ENCODE data around the gene CRB2.

CRB2 gene

DNA sequence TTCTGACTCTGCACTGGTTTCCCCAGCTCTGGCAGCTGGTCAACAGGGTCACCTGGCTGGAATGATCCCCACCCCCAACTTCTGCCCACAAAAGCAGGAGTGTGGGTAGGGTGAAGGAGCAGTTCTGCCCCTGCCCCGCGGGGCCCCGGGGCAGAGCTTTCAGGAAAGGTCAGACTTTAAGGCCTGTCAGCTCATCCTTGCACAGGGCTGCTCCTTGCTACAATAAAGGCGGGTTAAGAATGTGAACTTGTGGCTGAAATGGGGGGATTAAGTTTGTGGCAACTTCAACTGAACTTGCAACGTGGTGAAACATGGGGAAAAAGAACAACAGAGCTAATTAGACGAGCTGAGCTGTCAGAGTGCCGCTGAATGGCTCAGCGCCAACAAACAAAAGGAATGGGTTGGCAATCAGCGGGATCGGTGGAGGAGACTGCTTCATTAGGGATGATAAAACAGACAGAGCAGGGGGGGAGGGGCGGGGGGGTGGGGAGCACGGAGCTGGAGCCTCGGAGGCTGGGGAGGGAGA, 50.8 kb downstream of the CRB2 start:
- DNase-seq (ENCODE audit: low read depth), result no peak

DNA sequence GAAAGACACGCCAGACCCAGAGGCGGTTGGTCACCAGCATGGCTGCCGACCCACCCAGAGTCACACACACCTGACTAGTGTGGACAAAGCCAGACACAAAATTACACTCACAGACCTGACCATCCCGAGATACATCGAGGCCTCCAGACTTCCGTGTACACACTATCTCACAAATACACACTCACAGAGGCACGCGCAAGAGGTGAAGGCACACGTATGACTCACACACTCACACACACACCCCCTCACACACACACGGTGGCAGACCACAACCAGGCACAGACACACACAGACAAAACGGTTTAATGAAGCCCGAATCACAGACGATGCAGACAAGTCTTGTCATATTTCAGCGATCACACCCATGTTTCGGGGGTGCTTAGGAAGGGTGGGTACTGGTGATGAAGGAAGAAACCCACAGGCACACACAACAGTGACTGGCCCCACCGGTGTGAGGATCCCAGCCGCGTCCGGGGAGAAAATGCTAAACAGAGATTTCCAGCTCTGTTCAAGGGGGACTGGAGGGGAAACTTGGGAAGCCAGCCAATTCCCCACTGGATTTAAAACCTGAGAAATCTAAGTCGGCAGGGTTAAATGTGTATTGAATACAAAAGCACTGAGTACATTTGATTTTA, 51.3 kb downstream of the CRB2 start:
- no peak for DNase-seq (ENCODE audit: low read depth)

DNA sequence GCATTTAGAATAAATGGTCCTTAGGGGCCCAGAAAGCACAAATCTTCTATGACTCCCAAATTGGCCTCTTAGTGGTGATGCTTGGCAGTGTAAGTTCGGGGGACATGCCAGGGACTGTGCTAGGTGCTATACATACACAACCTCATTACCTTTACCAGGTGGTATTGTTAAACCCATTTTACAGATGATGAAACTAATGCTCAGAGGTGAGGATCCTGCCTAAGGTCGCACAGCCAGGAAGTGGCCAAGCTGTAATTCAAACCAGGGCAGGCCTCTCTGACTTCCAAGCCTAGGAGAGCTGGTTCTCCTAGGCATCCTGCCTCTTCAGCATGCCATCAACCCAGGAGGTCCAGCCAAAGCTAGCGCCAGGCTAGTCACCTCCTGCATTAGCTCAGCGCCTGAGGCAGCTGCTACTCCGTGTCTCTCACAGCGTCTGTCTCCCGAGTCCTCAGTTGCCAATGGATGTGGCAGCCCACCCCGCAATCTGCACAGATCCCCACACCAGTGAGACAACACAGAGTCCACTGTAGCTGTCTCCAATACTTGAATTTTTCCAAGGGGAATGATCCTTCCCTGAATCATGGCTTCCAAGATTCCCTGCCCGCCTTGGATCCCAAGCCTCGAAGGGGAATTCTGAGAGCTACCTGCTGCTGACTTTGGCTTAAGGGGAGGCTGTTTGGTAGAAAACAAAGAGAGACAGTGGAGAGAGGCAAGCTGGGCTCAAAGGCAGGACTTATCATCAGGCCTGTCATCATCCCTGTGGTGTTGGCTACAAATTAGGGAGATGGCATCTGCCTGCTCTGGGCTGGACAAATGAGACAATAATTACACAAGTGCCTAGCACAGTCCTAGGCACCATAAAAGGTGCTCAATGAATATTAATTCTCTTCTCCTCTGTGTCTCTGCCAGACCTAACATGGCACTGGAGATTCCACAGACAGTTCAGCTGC, 52.6 kb downstream of the CRB2 start:
- DNase-seq (ENCODE audit: low read depth), result no peak

DNA sequence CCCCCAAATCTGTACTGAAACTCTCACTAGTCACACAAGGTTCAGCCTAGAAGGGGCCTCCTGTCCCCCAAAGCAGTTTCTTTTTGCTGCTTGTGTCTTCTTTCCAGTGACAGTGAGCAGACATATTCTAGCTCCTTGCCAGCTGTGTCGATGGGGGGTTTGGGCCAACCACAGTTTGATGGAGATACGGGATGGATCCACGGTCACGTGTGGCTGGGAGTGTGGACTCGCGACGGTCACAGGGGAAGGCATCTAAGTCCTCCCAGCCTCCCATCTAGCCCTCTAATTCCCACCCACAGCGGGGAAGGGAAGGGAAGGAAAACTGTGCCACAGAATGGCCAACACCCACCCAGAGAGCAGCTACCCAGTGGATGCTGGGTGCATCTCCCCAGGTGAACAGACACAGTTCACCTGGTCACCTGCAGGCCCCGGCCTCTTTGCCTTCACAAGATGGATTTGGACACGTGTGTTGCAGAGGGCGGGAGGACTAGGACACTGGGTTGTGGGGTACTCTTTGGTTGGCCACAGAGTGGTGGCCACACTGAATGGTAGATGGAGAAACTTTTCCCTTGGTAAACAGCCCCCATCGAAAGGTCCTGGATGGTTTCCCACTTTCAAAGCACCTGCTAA, 54.4 kb downstream of the CRB2 start:
- no peak for DNase-seq (ENCODE audit: low read depth)

DNA sequence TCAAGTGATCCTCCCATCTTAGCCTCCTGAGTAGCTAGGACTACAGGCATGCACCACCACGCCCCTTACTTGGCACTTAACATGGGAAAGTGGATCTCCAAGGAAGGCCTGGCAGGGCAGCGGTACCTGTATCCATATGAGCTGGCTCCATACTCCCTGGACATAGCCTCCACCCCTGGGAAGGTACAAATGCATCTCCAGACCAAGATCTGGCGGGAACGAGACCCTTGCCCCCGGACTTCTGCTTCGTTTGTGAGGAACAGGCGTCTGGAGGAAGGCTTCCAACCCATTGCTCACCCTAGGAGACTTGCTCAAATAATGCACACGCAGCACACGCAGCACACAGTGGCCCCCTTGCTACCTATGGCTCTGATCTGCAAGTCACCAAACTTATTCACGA, 55.2 kb downstream of the CRB2 start:
- DNase-seq (ENCODE audit: low read depth), result no peak

DNA sequence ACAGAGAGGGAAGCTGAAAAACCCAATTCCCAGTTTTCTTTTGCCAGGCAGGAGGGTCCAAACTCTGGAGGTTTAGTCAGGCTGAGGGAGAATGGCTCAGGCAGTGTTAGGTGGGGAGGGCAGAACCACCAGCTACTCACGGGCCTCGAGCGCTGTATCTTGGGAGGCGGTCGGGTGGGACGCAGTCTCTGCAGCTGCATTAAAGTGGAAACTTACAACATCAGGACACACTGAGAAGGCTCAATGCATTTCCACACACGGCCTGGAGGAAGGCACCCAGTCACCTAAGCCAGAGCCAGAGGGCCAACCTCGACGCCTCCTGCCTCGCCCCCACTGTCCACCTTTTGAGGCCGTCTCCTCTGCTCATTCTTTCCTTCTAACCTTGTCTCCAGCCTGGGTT, 55.6 kb downstream of the CRB2 start:
- no peak for DNase-seq (ENCODE audit: low read depth)

DNA sequence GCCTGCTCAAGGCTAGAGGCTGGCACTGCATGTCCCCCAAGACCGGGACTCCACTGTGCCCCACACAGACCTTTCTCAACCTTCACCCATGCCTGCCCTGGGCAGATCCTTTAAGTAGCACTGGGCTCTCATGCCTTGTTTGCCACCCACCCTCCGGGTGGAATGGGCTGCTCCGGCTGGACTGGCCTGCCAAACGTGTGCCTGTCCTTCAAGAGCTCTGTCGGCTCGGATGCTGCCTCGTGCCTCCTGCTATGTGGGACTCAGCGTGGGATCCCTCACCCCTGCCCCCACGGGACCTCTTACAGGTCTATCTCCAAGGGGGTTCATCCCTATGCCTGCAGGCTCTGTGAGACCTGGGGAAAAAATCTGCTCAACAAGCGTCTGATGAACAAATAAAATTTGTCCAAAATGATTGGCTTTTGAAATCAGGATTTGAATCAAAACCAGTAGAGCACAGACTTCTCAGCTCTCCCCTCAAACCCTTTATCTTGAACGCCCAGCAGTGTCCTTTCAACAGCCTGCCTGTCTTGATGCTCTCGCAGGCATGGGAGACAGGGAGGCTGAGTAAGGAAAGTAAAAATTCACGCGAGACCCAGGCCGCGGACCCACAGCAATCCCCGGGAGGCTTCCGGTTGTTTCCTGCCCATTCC, 56.3 kb downstream of the CRB2 start:
- no peak for DNase-seq (ENCODE audit: low read depth)

DNA sequence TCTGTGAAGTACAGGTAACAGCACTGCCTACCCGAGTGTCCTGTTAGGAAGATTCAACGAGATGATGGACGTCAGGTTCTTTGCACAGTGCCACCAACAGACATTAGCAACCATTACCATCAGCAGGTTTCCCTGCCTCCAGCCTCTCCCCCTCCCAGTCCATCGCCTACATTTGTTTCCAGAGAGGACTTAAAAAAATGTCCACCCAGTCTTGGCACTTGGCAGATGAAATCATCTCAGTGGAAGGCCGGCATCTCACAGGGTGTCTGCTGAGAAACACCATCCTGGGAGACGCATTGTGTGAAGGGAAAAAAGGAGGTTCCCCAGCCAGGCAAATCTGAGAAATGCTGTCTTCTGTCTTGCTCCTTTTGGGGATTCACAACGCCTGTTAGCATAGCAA, 58.2 kb downstream of the CRB2 start:
- DNase-seq (ENCODE audit: low read depth), result no peak

DNA sequence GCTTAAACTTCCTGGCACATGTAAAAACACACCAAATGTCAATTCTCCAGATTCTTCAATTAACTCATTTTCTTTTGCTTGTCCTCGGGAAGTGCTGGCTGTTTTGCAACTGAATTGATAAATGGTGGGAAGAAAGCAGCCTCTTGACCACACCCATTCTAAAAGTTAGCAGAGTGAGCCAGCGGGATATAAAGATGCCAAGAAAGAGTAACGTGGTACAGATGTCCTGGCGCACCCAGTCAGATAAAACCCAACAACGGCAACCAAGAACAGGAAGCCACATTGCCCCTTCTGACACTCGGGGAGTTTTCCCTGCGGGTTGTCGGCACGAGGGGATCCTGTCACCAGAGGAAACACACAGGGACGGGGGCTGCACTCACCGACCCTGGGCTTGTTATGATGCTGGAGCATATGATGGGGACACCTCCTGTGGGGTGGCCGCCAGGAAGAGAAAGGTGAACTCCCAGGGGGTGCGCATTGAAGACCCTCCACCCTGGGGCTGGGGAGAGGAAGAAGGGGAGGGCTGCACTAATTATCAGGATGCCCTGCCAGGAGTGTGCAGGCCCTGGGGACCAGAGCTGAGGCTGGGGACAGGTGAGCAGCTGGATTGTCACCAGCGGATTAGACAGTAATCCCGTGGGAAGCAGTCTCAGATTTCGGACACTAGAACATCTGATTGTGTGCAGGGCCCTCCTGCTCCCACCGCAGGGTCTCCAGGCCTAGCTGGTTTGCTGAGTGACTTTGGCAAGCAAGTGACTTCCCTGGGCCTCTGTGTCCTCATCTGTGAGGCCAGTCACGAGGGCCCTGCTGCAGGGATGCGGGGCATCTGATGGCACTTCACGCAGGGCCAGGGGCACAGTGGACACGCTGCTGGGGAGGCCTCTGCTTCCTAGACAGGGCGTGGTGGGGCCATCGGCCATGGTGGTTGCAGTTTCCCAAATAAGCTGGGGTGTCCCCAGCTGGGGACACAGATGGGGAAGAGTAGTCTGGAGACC, 59.2 kb downstream of the CRB2 start:
- DNase-seq (ENCODE audit: low read depth), result no peak

DNA sequence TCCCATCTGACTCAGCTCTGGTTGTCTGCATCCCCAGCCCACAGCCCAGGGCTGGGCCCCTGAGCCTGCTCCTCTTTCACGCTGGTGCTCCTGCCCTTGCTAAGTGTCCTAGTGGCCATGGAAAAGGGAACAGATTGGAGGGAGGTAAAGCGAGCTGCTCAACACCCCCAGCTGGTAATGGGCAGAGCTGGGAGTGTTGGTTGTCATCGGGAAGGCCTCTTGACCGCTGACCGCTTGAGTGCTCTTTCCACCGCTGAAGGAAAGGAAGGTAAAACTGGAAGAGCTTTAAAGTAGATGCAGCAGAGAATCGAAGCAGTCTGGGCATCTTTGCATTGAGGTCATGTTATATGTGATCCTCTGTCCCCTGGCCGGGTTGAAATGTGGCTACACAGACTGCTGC, 60.2 kb downstream of the CRB2 start:
- no peak for DNase-seq (ENCODE audit: low read depth)

DNA sequence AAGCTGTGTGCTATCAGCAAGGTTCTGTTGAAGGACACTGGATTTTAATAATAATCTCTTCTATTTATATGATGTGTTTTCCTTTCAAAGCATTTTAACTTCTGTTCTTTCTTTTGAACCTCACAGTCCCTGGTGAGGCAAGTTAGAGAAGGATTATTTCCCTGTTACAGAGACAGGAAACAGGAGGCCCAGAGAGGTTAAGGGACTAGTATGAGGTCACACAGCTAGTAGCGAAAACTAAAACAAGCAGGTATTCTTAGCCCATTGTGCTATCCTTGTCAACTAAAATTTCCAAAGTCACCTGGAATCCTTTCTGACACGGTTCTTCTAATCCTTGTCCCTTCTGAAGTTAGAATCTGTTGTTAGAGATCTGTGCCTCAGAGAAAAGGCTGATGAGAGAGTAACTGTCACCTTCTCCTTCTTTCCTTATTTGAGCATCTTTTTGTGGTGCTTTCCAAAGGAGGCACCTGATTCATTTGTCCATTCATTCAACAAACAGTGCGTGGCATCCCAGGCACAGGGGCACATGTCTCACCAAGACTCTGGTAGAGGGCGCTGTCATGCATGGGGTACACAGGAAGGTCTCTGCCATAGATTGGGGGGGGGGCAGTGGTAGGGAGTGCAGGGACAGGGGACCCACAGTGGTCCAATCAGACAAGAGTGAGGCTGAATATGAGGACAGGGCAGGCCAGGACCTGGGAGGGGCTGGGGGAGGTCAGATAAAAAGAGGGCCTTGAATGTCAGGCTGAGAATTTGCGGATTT, 61.5 kb downstream of the CRB2 start:
- no peak for DNase-seq (ENCODE audit: low read depth)

DNA sequence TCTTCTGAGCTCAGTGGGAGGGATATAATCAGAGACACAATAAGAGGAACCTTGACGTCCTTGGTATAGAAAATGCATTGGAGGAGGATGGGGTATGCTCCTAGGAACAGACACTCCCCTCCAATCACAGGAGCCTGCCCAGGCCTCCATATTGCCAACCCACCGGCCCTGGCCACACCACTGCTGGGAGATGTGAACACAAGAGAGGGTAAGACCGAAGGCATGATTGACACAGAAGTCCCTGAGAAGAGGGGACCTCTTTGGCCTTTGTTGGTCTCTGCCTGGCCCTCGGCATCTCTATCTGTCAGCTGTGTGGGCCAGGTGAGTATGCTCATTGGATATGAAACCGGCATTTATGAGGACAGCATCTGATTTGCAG, 62.0 kb downstream of the CRB2 start:
- DNase-seq (ENCODE audit: low read depth), result no peak

DNA sequence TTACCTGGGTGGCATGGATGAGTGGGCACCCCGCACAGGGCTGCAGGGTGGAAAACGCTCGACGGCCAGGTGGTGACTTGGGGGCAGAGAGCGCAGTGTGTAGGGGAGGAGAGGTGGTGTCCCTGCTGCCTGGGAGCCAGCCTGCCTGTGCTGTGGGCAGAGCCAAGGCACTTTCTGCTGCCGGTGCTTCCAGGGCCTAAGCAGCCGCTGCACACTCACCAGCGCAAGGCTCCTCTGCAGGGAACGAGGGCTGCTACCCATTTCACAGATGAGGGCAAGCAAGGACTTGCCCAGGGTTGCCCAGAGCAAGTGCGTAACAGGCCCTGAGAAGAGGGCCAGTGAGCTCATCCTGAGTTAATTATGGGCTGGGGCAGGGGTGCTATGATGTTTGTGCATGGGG, 62.5 kb downstream of the CRB2 start:
- no peak for DNase-seq (ENCODE audit: low read depth)

DNA sequence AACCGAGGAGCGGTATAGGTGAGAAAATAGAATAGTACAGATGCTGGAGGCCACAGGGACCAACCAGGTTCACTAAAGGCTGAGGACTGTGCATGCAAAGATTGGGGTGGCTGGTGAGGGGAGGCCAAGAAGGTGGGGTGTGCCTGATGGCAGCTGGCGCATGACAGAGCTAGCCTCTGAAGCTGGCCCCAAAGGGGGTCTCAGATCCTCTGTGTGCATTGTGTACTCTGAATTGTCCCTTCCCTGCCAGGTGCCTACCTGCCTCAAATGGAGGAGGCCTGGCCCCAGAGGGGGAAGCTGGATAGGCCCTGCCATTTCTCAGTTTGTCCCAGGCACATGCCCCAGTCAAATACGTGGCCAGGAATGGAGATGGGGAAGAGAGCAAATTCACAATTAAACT, 63.1 kb downstream of the CRB2 start:
- no peak for DNase-seq (ENCODE audit: low read depth)

DNA sequence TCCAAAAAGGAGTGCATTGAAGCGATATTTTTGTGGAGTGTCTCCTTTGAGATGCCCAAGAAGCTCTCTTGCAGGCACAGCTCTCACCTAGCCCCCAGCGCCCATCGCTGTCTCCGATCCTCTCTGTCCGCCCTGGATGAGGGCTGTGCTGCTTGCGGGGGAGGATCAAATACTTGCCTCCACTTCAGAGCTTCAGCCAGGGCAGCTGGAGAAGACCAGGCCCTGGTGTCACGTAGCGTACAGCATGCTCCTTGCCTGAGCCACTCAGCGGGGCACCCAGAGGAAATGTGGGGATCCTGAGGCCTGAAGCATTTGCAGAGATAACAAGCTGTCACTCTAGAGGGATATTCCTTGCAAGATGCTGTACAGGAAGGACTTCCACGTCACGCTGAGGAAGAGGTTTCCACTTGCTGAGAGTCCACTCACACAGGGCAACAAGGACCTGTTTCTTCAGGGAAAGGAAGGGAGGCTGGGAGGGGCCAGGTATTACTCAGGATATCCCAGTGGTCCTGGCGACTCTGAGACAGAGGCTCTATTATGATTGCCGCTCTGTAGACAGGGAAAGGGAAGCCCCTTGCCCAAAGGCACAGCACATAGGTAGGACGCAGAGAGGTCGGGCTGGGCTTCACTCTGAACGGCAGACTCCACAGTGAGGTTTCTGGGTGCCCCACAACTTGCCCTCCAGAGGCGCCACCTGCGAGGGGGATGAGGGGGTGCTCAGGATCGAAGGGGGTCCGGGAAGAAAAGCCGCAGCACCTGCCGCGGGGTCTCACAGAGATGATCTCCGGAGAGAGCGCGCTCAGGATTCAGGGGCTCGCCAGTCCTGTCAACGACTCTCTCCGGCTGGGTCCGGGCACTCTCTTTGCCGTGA, 64.0 kb downstream of the CRB2 start:
- DNase-seq (ENCODE audit: low read depth), result no peak

DNA sequence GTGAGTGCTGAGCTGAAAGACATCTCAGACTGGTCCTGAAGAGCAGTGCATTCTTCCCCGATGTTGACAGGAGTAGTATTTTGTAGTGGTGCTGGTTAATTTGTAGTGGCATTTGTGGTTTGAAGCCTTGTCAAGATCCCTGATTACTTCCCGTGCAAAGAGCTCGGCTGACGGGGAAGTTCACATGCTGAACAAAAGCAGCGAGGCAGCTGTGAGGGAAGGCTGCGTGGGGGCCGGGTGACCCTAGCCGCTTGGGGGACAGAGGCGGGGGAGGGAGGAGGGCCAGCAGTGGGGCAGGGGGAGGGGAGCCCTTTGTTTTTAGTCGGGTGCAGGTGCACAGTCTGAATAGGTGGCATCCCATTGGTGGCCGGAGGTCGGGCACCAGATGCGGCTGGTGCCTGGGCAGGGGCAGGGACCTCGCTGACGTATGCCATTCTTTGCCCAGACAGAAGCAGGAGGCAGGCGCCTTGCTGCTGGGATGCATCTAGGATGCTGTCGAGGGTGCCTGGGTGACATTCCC, 64.7 kb downstream of the CRB2 start:
- DNase-seq (ENCODE audit: low read depth), result no peak

DNA sequence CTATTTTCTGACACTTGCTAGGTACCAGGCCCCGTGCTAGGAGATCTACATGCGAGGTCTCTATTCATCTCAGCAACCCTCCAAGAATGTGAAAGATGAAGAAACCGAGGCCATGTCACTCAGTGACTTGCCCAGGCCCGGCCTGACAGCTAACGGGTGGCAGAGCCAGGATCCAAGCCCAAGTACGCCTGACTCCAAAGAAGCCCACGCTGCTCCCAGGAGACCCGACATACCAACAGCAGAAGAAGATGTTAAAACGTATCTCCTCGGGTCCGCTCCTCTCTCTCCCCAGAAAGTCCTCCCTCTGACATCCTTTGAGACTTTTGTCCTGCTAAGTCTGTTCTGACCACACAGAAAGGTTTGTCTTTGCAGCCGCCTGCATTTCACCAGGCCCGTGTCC, 65.2 kb downstream of the CRB2 start:
- DNase-seq (ENCODE audit: low read depth), result no peak

DNA sequence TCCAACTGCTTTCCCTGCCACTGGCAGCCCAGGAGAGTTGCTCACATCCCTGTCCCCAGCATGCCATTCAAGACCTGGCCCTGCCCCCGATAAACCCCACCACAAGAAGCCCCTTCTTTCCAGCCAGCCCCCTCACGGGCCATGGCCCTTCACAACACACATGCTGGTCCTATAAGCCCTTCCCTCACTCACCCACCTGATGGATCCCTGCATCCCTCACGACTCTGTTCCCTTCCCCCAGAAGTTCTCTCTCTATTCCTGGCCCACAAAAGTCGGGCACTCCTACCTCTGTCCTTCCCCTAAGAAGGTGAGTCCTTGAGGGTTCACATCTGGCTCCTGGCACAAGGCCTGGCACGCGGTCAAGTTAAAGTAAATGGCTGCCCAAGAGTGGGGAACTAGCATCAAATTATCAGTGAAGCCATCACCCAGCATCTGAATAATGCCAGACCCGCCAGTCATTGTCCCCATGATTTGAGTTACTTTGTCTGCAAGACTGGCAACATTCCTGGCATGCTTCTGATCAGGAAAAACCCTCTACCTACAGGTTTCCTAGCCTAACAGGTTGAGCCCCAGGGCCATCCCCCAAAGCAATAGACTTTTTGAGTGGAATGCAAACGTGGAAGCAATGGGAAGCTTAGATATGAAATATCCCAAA, 65.9 kb downstream of the CRB2 start:
- DNase-seq (ENCODE audit: low read depth), result no peak

All from HS-27A (cell line).